Forelimb muscle (tissue), 1 donor: ENCODE results near the gene RAPGEFL1. TPM values are rescaled to one million over a fixed set of nuclear protein-coding genes. Genes with fewer than 3 reads are reported as not detected.
"Not testable (repeated sequence)": the region's sequence is repeated elsewhere in the genome, so short reads cannot be mapped to it uniquely, and the experiment has no call there.

Source experiments
- DNase-seq: peaks from one replicate; pipeline ENCODE4 v3.0.0-alpha.2; 2013; ENCODE audit warnings: low read depth
- polyA plus RNA-seq: library from polyadenylated mRNA; unstranded; fragments of 120-200 nt; gene quantifications from one replicate; pipeline ENCODE4 v1.2.1, GENCODE V29; 2013; ENCODE audit not compliant: insufficient read length

Gene RAPGEFL1
- polyA plus RNA-seq, 1 donor = 8.6 TPM

- DNase-seq = no peak
Observed at GRCh38 chr17:40203131-40203530, 25.9 kb downstream of the RAPGEFL1 start.

DNA sequence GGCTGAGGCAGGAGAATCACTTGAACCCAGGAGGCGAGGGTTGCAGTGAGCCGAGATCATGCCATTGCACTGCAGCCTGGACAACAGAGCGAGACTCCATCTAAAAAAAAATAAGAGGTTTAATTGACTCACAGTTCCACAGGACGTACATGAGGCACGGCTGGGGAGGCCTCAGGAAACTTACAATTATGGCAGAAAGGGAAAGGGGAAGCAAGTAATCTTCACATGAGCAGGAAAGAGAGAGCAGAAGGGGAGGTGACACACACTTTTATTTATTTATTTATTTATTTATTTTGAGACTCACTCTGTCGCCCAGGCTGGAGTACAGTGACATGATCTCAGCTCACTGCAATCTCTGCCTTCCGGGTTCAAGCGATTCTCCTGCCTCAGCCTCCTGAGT, 28.9 kb downstream of the RAPGEFL1 start:
- DNase-seq = not testable (repeated sequence)

DNA sequence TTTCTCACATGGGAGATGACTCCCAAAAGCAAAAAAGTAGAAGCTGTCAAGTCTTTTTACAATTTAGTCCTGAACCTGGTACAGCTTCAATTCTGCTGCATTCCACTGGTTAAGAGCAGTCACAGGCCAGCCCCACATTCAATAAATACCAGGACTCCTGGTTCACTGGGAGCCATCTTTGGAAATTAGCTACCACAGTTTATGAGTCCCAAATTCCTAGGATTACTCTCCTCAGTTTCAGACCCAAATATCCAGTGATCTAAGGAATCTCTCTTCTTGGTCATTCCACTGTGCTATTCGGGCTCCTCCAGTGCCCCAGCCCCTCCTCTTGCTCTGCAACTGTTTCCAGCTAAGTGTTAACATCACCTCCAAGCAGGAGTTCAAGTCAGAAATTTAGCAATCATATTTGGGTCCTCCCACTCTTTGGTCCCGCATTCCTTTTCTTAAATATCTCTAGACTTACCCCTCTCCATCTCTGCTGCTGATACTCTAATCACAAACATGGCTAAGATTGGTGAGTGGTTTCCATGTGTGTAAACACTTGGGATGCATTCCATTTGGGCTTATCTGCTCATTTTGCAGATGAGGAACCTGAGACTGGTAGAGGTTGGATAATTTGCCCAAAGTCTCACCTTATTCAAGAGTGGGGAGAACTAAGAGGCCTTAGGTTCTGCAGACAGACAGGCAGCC, 32.3 kb downstream of the RAPGEFL1 start:
- no peak for DNase-seq

- not testable (repeated sequence) for DNase-seq
Observed at GRCh38 chr17:40213914-40214313, 36.6 kb downstream of the RAPGEFL1 start.

DNA sequence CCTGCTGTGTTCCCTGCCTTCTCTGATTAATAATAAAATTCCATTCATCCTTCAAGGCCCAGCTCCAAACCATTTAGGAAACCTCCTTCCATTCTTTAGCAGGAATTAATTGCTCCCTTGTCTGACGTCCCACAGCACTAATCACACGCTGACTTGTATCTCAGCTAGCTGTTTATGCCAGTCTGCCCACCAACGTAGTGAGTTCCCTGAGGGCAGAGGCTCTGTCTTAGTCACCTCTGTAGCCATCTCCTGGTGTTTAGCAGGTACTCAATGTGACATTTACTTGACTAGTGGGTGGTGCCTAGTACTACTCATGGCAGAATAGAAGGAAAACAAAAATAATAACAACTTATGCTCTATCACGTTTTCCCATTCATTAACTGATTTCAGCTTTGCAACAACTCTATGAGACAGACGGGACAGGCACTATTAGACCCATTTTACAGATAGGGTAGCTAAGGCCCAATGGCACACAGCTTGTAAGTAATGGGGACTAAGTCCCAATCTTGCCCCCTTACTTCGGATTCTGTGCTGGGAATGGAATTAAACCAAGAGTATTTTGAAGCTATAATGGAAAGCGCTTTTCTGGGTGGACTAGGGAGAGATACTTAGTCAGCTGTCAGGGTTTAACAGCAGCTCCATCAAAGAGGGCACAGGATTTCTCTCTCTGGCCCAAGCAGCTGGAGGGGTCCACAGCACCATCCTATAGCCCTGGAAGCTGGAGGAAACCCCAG, 40.9 kb downstream of the RAPGEFL1 start:
- no peak for DNase-seq

- peak; percentile 85 for DNase-seq
Observed at GRCh38 chr17:40218740-40219593, 41.7 kb downstream of the RAPGEFL1 start, which contains the start of gene WIPF2. WIPF2 (plus strand) TSS chr17:40219304; CDS start chr17:40256460, 37,156 bp downstream.

DNA sequence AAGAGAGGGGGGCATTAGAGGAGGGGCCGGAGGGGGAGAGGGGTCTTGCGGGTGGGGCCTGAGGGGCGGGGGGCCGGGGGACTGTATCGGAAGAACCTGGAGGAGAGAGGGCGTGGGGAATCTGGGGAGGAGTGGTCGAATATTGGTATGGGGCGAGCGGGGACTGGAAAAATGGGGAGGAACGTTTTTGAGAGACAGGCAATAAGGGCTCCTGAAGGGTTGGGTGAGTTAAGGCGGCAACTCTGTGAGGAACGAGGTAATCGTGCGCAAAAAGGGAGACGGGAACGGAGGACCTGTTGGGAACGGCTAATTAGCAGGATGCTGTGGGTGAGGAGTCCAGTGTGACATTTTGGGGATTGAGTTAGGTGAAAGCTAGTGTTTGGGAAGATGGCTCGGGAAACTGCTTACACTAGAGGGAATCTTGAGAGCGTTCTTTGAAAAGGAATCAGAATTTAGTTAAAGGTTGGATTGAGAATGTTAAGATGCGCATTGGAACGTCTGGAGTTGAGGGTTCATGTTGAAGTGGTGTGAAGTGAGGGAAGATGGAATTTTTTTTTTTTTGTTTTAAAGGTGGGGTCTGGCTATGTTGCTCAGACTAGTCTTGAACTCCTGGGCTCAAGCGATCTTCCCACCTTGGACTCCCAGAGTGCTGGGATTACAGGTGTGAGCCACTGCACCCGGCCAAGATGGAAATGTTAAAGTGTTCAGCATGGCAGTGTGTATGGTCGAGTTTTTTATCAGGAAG, 42.5 kb downstream of the RAPGEFL1 start:
- no peak for DNase-seq

- no peak for DNase-seq
Observed at GRCh38 chr17:40224718-40225550, 47.7 kb downstream of the RAPGEFL1 start.

GRCh38 chr17:40229146-40229545, 51.9 kb downstream of the RAPGEFL1 start:
- not testable (repeated sequence) for DNase-seq

- DNase-seq = no peak
Observed at GRCh38 chr17:40230670-40231069, 53.4 kb downstream of the RAPGEFL1 start.

GRCh38 chr17:40231928-40232327, 54.7 kb downstream of the RAPGEFL1 start:
- not testable (repeated sequence) for DNase-seq

DNA sequence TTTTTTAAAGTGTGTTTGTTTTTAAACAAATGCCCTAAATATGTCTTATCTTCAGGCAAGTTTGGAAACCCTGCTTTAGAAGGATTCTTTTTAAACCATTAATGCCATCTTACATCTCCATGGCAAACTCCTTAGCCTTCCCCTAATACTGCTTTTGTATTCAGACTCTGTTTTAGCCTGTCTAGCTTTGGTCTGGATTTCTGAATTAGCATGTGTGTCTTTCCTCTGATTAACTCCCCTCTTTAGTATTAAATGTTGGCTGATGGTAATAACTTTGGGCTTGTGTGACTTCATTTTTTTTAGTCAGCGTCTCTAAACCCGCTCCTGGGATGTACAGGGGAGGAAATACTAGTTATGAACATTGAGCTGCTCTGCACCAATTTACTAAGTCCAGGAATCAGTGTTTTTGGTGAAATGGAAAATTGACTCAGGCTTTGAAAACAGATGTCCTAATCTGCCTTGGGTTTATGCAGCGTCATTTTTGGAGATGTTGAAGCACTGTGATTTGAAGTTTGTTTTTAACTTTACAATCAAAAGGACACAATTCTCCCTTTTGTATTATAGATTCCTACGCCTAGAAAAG, 64.1 kb downstream of the RAPGEFL1 start:
- no peak for DNase-seq

- no peak for DNase-seq
Observed at GRCh38 chr17:40242774-40243173, 65.5 kb downstream of the RAPGEFL1 start.

- DNase-seq = no peak
Observed at GRCh38 chr17:40243761-40244160, 66.5 kb downstream of the RAPGEFL1 start.

DNA sequence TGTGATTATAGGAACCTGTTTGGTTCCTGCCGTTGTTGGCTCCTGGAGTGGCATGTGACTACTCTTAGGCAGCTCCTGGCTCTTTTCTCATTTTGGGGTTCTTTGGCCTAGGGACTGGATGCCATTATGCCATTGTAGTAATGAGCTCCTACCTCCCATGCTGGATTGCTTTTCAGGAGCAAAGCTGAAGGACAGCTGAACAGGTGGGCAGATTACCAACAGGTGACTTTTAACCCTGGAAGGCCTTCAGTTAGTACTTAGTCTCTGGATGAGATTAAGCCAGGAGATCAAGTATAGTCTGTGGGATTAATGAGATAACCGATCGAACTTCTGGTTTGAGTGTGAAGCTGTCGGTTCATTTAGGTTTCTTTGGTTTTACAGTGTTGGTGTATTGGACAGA, 67.0 kb downstream of the RAPGEFL1 start:
- no peak for DNase-seq

Other genes with a start within 250 kb of the RAPGEFL1 start
- 38.8 TPM for gene ORMDL3, start 249.9 kb upstream of the RAPGEFL1 start, polyA plus RNA-seq
- not detected for gene LRRC3C, start 249.7 kb upstream of the RAPGEFL1 start, polyA plus RNA-seq
- 0.16 TPM for gene GSDMA, start 214.5 kb upstream of the RAPGEFL1 start, polyA plus RNA-seq
- gene PSMD3, start 196.7 kb upstream of the RAPGEFL1 start, polyA plus RNA-seq = 92.0 TPM
- 0.14 TPM for gene CSF3, start 162.0 kb upstream of the RAPGEFL1 start, polyA plus RNA-seq
- gene MED24, start 123.1 kb upstream of the RAPGEFL1 start, polyA plus RNA-seq = 71.8 TPM
- gene THRA, start 114.5 kb upstream of the RAPGEFL1 start, polyA plus RNA-seq = 72.2 TPM
- 5.7 TPM for gene NR1D1, start 76.9 kb upstream of the RAPGEFL1 start, polyA plus RNA-seq
- 111 TPM for gene MSL1, start 55.5 kb upstream of the RAPGEFL1 start, polyA plus RNA-seq
- 55.5 TPM for gene CASC3, start 36.9 kb upstream of the RAPGEFL1 start, polyA plus RNA-seq
- gene WIPF2, start 41.8 kb downstream of the RAPGEFL1 start, polyA plus RNA-seq = 15.4 TPM
- 7.1 TPM for gene CDC6, start 110.4 kb downstream of the RAPGEFL1 start, polyA plus RNA-seq
- gene RARA, start 131.7 kb downstream of the RAPGEFL1 start, polyA plus RNA-seq = 59.0 TPM
- 0.70 TPM for gene GJD3, start 187.3 kb downstream of the RAPGEFL1 start, polyA plus RNA-seq
- gene TOP2A, start 240.4 kb downstream of the RAPGEFL1 start, polyA plus RNA-seq = 53.9 TPM